A549 (cell line): ENCODE measurements around the gene SMOC1. TPM values are rescaled to one million over a fixed set of nuclear protein-coding genes. Genes with fewer than 3 reads are reported as not detected.

ENCODE experiments used
- ATAC-seq, 2 experiments: fragments of 200-7000 bp in 1 of 2; fragments of >200 bp in 1 of 2; cut with Nextera tagmentation in 1 of 2; cut with Tn5 transposase in 1 of 2; 3 replicates each; pipeline versions ENCODE4 v1.8.0 to v1.9.1; 2018 to 2020; ENCODE audit warnings: mild to moderate bottlenecking in 1 of 2, moderate library complexity in 1 of 2
- CTCF ChIA-PET: fragments of 300-600 bp; sonication (Branson Sonifier 250); formaldehyde crosslinking; extraction: SDS; loops from one replicate; lab custom pipeline; 2021; ENCODE audit warnings: antibody characterized with exemption, inconsistent platforms; lab: Yijun Ruan, JAX
- POLR2A ChIA-PET: fragments of 350-600 bp; formaldehyde crosslinking; extraction: SDS; loops from one replicate; lab custom pipeline; 2021; ENCODE audit warnings: antibody characterized with exemption, inconsistent platforms; lab: Yijun Ruan, JAX
- DNase-seq, 2 experiments: peaks; one replicate each; pipeline versions ENCODE4 v3.0.0 to v3.0.0-alpha.2; 2011 to 2016; ENCODE audit warnings: low read depth in 1 of 2, low spot score in 1 of 2
- FAIRE-seq: peaks from 2 replicates; lab custom pipeline; 2011; peaks lifted over from hg19 to GRCh38; lab: Jason Lieb, UNC
- H3K27ac ChIP-seq, 2 experiments: fragments of >200 bp; sonication (Bioruptor Twin); formaldehyde crosslinking; 3 replicates each; pipeline ENCODE4 v1.5.1; 2016 to 2017
- H3K4me1 ChIP-seq: fragments of >200 bp; sonication (Bioruptor Twin); formaldehyde crosslinking; 3 replicates; pipeline ENCODE4 v1.6.1; 2016
- H3K4me2 ChIP-seq: fragments of >200 bp; sonication (Bioruptor Twin); formaldehyde crosslinking; 3 replicates; pipeline ENCODE4 v1.6.1; 2016
- H3K4me3 ChIP-seq: fragments of >200 bp; sonication (Bioruptor Twin); formaldehyde crosslinking; 3 replicates; pipeline ENCODE4 v1.5.1; 2016
- H3K9me3 ChIP-seq: fragments of >200 bp; sonication (Bioruptor Twin); formaldehyde crosslinking; 3 replicates; pipeline ENCODE4 v1.6.1; 2016
- CBX2 ChIP-seq: fragments of 200-600 bp; sonication (generic); IDR thresholded peaks from 2 replicates; pipeline ENCODE4 v1.6.1; 2016; ENCODE audit warnings: low read depth, mild to moderate bottlenecking, borderline replicate concordance
- CBX8 ChIP-seq: fragments of 200-600 bp; sonication (generic); IDR thresholded peaks from 2 replicates; pipeline ENCODE4 v1.6.1; 2016
- CEBPB ChIP-seq, 2 experiments: fragments of >200 bp in 1 of 2; sonication (Bioruptor Twin) in 1 of 2; formaldehyde crosslinking in 1 of 2; IDR thresholded peaks; 2 replicates each; pipeline ENCODE4 v1.6.1; 2012 to 2016
- CHD2 ChIP-seq: fragments of 150-350 bp; IDR thresholded peaks from 2 replicates; pipeline ENCODE4 v1.6.1; 2014; ENCODE audit warnings: low read length; ENCODE audit not compliant: partially characterized antibody
- CHD4 ChIP-seq: fragments of 200-600 bp; sonication (generic); IDR thresholded peaks from 2 replicates; pipeline ENCODE4 v1.6.1; 2016; ENCODE audit warnings: antibody characterized with exemption, mild to moderate bottlenecking, borderline replicate concordance
- CTCF ChIP-seq: fragments of >200 bp; sonication (Bioruptor Twin); formaldehyde crosslinking; IDR thresholded peaks from 3 replicates; pipeline ENCODE4 v1.5.1; 2016
- EHF ChIP-seq: fragments of 250-450 bp; sonication (Bioruptor Pico); IDR thresholded peaks from 2 replicates; pipeline ENCODE4 v1.5.0; 2020; ENCODE audit warnings: mild to moderate bottlenecking
- ELK1 ChIP-seq: fragments of 150-350 bp; IDR thresholded peaks from 2 replicates; pipeline ENCODE4 v1.6.1; 2014; ENCODE audit warnings: low read depth, mild to moderate bottlenecking, low read length
- GATA3 ChIP-seq: IDR thresholded peaks from 2 replicates; pipeline ENCODE4 v1.6.1; 2012; ENCODE audit warnings: borderline replicate concordance
- HEYL ChIP-seq: fragments of 250-450 bp; sonication (Bioruptor Pico); IDR thresholded peaks from 2 replicates; pipeline ENCODE4 v1.8.0; 2021; ENCODE audit warnings: mild to moderate bottlenecking, moderate library complexity
- JUNB ChIP-seq: fragments of >200 bp; sonication (Bioruptor Twin); formaldehyde crosslinking; IDR thresholded peaks from 2 replicates; pipeline ENCODE4 v1.6.1; 2016
- KDM1A ChIP-seq: fragments of 200-600 bp; sonication (generic); IDR thresholded peaks from 2 replicates; pipeline ENCODE4 v1.6.1; 2016; ENCODE audit warnings: low read depth, mild to moderate bottlenecking
- MAZ ChIP-seq: fragments of 150-350 bp; IDR thresholded peaks from 2 replicates; pipeline ENCODE4 v1.6.1; 2014; ENCODE audit warnings: antibody characterized with exemption, low read depth, low read length, borderline replicate concordance
- MYC ChIP-seq: IDR thresholded peaks from 2 replicates; pipeline ENCODE4 v1.6.1; 2012; ENCODE audit warnings: mild to moderate bottlenecking, inconsistent platforms, low read length, improper control_type of control experiment, borderline replicate concordance
- POLR2A ChIP-seq: IDR thresholded peaks from 2 replicates; pipeline ENCODE4 v1.6.1; 2012; ENCODE audit warnings: mild to moderate bottlenecking, low read length
- POLR2AphosphoS2 ChIP-seq: conservative IDR thresholded peaks from 2 replicates; pipeline ENCODE4 v1.6.1; 2012; ENCODE audit warnings: low read length, improper control_type of control experiment, inconsistent platforms
- RNF2 ChIP-seq: fragments of 200-600 bp; sonication (generic); IDR thresholded peaks from 2 replicates; pipeline ENCODE4 v1.6.1; 2016; ENCODE audit warnings: low read depth, mild to moderate bottlenecking, antibody characterized with exemption, moderate library complexity, borderline replicate concordance
- SMC3 ChIP-seq: fragments of >200 bp; sonication (Bioruptor Twin); formaldehyde crosslinking; IDR thresholded peaks from 3 replicates; pipeline ENCODE4 v1.6.1; 2018; ENCODE audit warnings: inconsistent platforms
- ZC3H11A ChIP-seq: fragments of 450-650 bp; IDR thresholded peaks from 2 replicates; pipeline ENCODE4 v1.6.1; 2014; ENCODE audit warnings: antibody characterized with exemption, mild to moderate bottlenecking
- ZFP36 ChIP-seq: fragments of 450-650 bp; IDR thresholded peaks from 2 replicates; pipeline ENCODE4 v1.6.1; 2014; ENCODE audit warnings: borderline replicate concordance; ENCODE audit not compliant: partially characterized antibody
- ZNF302 ChIP-seq: fragments of 250-450 bp; sonication (Bioruptor Pico); IDR thresholded peaks from 2 replicates; pipeline ENCODE4 v1.9.0; 2021; ENCODE audit warnings: inconsistent platforms, mild to moderate bottlenecking, moderate library complexity
- WGBS: methylation state at CpG from one replicate; pipeline ENCODE4 v1.1.6; 2017; ENCODE audit errors: missing lambda C conversion rate; 5-methylcytosine and 5-hydroxymethylcytosine counted together
- polyA plus RNA-seq, 4 experiments: library from polyadenylated mRNA; depleted of rRNA in 3 of 4; stranded (reverse); fragments of >200 nt; fragmentation: RNase III in 1 of 4; extraction: RNeasy Plus Mini Kit Qiagen cat#74134 plus additional on column Dnase treatment in 1 of 4; gene quantifications; 2 replicates in 3 of 4; 3 replicates in 1 of 4; pipeline ENCODE4 v1.2.3, GENCODE V29; 2011 to 2017
- TF ChIP-seq, protein P1 (sequence below): fragments of 200-600 bp; sonication (generic); IDR thresholded peaks from 2 replicates; pipeline ENCODE4 v1.6.1; 2016; ENCODE audit warnings: antibody characterized with exemption, mild to moderate bottlenecking, moderate library complexity

SMOC1 gene
- polyA plus RNA-seq, 2 of the 4 experiments (the other 2 are of a cell fraction): 12.2 to 18.4 TPM

DNA sequence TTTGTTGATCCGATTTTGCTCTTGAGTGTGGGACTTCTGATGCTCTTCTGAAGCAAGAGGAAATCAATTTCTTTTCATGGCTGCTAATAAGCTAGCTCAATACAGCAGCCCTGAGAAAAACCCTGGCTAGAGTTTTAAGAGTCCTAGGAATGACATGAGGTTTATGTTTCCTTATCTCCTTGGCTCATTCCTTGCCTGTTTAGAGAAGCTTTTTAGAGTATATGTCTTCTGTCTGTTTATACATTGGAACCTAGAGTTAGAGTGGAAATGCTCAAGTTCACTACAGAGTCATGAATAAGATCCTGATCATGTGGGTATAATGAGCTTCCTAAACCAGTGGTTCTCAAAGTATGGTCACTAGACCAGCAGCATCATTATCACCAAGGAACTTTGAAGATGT is 34.5 kb downstream of the SMOC1 start:
- no peaks in the 10 kb centered on the region for H3K9me3 ChIP-seq
- no peak overlapping the region for H3K4me2 ChIP-seq
- H3K4me3 ChIP-seq: no peak overlapping the region
- 26% methylated on average over 1 of the region's 1 CpG for WGBS
- peak; percentile 36 for FAIRE-seq
- ChIA-PET CTCF (no interaction called here), POLR2A (no interaction called here)
- TF ChIP-seq ZC3H11A (no peak), GATA3 (no peak), KDM1A (no peak), CHD4 (no peak), MYC (no peak)
- TF ChIP-seq, protein P1, sequence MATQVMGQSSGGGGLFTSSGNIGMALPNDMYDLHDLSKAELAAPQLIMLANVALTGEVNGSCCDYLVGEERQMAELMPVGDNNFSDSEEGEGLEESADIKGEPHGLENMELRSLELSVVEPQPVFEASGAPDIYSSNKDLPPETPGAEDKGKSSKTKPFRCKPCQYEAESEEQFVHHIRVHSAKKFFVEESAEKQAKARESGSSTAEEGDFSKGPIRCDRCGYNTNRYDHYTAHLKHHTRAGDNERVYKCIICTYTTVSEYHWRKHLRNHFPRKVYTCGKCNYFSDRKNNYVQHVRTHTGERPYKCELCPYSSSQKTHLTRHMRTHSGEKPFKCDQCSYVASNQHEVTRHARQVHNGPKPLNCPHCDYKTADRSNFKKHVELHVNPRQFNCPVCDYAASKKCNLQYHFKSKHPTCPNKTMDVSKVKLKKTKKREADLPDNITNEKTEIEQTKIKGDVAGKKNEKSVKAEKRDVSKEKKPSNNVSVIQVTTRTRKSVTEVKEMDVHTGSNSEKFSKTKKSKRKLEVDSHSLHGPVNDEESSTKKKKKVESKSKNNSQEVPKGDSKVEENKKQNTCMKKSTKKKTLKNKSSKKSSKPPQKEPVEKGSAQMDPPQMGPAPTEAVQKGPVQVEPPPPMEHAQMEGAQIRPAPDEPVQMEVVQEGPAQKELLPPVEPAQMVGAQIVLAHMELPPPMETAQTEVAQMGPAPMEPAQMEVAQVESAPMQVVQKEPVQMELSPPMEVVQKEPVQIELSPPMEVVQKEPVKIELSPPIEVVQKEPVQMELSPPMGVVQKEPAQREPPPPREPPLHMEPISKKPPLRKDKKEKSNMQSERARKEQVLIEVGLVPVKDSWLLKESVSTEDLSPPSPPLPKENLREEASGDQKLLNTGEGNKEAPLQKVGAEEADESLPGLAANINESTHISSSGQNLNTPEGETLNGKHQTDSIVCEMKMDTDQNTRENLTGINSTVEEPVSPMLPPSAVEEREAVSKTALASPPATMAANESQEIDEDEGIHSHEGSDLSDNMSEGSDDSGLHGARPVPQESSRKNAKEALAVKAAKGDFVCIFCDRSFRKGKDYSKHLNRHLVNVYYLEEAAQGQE: no peak
- peaks cover 11% of the 10 kb centered on the region; the same call in 1 of the 3 replicates for H3K4me1 ChIP-seq
- H3K27ac ChIP-seq: 0 out of 6 replicates have a peak overlapping the region, but pooled peaks of 1 of the 2 experiments have one; percentile 4
- DNase-seq: no peak
- no peak for ATAC-seq

DNA sequence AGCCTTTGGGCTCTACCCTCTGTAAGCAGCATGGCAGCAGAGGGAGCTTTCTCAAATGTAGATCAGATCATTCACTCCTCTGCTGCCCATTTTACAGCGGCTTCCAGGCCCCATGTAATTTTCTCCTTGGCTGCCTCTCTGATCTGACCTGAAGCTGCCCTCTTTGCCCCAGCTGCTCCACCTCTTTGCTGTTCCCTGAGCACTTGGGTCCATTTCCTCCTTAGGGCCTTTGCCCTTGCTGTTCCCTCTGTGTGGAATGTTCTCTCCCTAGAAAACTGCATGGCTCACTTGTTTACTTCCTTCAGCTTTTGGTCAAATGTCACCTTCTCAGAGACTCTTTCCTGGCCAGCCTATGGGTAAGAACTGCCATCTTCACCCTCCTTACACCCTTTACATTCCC is 37.2 kb downstream of the SMOC1 start:
- H3K4me2 ChIP-seq: no peak overlapping the region
- WGBS: 79% methylated on average over 1 of the region's 1 CpG
- TF ChIP-seq POLR2AphosphoS2 (no peak), ZFP36 (no peak), CBX8 (no peak), EHF (CRISPR knock-in tag) (no peak), ZNF302 (CRISPR knock-in tag) (no peak), GATA3 (no peak), RNF2 (no peak), JUNB (no peak), POLR2A (no peak), SMC3 (no peak), CHD2 (no peak), CBX2 (no peak), CEBPB (IDR thresholded peaks at IDR 0.05) (no peak), HEYL (CRISPR knock-in tag) (no peak), MAZ (no peak), ELK1 (no peak), KDM1A (no peak), MYC (no peak), CTCF (no peak)
- FAIRE-seq (no peak), DNase-seq (no peak), ATAC-seq (no peak)
- H3K4me1 ChIP-seq: peaks cover 20% of the 10 kb centered on the region; the same call in 1 of the 3 replicates
- POLR2A ChIA-PET: no interaction called here
- 0 out of 6 replicates have a peak overlapping the region, but pooled peaks of 1 of the 2 experiments have one; percentile 19 for H3K27ac ChIP-seq
- no peak overlapping the region for H3K4me3 ChIP-seq
- H3K9me3 ChIP-seq: no peaks in the 10 kb centered on the region
- CTCF ChIA-PET: interaction anchor here (0.7 to 1.1 kb wide), 2 partner anchors 9 to 158 kb away, joined by 3 read pairs; no protein-coding TSS in a partner anchor
